Tongue (tissue), 2 donors: Measurements from ENCODE around the gene HLA-DMB. TPM values are rescaled to one million over a fixed set of nuclear protein-coding genes. Genes with fewer than 3 reads are reported as not detected.

Source experiments
- DNase-seq: peaks from one replicate; pipeline ENCODE4 v3.0.0-alpha.2; 2015
- total RNA-seq: library from RNA; depleted of rRNA; stranded (reverse); fragments of >200 nt; gene quantifications from one replicate; pipeline ENCODE4 v1.2.3, GENCODE V29; 2014

Gene HLA-DMB
- total RNA-seq, 1 donor from 2014 or later: 6.6 TPM

- DNase-seq: peak; percentile 100
Measured at GRCh38 chr6:32971581-32972352, 30.9 kb upstream of the HLA-DMB start.

GRCh38 chr6:32971242-32971580, 30.4 kb upstream of the HLA-DMB start:
- DNase-seq: no peak

GRCh38 chr6:32970413-32971241, 29.8 kb upstream of the HLA-DMB start:
- peak; percentile 96 for DNase-seq

- DNase-seq: peak; percentile 91
Measured at GRCh38 chr6:32969685-32970412, 29.0 kb upstream of the HLA-DMB start.

GRCh38 chr6:32968867-32969684, 28.2 kb upstream of the HLA-DMB start:
- DNase-seq: peak; percentile 92

- DNase-seq: peak; percentile 99
Measured at GRCh38 chr6:32968093-32968866, 27.5 kb upstream of the HLA-DMB start, which contains the start of gene BRD2. BRD2 (plus strand) TSS chr6:32968594; CDS start chr6:32972899, 4,305 bp downstream.

- DNase-seq: peak; percentile 63
Measured at GRCh38 chr6:32967151-32968091, 26.6 kb upstream of the HLA-DMB start.

GRCh38 chr6:32964776-32965175, 23.9 kb upstream of the HLA-DMB start:
- DNase-seq: no peak

- DNase-seq: no peak
Measured at GRCh38 chr6:32963866-32964265, 23.0 kb upstream of the HLA-DMB start.

GRCh38 chr6:32962213-32962826, 21.5 kb upstream of the HLA-DMB start:
- DNase-seq: no peak

- DNase-seq: no peak
Measured at GRCh38 chr6:32960563-32960962, 19.7 kb upstream of the HLA-DMB start.

- DNase-seq: no peak
Measured at GRCh38 chr6:32956176-32956575, 15.3 kb upstream of the HLA-DMB start.

GRCh38 chr6:32954986-32955802, 14.4 kb upstream of the HLA-DMB start:
- no peak for DNase-seq

GRCh38 chr6:32954267-32954666, 13.4 kb upstream of the HLA-DMB start:
- DNase-seq: no peak

GRCh38 chr6:32953775-32954174, 12.9 kb upstream of the HLA-DMB start:
- no peak for DNase-seq

- DNase-seq: peak; percentile 84
Measured at GRCh38 chr6:32952817-32953739, 12.2 kb upstream of the HLA-DMB start, which contains the start of gene HLA-DMA. HLA-DMA (minus strand) TSS chr6:32953097; CDS start chr6:32953036, 61 bp downstream.

- DNase-seq: no peak
Measured at GRCh38 chr6:32950449-32950848, 9.6 kb upstream of the HLA-DMB start.
